NOMO-1 (cell line): ENCODE measurements around the gene JADE2.
A peak's percentile ranks its signal among the peaks of the same experiment; 100 is the strongest.

Experiments used
- DNase-seq, 2 experiments: peaks; one replicate each; lab custom pipeline; 2025; ENCODE audit not compliant: unreplicated experiment in 2 of 2; lab: John Stamatoyannopoulos, UW

The JADE2 gene

DNA sequence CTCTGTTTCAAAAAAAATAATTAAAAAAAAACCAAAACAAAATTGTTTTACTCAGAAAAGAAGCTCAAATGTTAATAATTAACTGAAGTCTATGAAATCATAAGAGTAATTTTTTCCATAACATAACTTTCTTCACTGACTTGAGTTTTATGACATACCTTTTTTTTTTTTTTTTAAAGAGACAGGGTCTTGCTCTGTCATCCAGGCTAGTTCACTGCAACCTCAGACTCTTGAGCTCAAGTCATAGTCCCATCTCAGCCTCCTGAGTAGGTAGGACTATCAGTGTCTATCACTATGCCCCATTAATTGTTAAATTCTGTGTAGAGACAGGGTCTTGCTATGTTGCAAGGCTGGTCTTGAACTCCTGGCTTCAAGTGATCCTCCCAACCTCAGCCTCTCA lies 85.3 kb downstream of the JADE2 start:
- no peak for DNase-seq

DNA sequence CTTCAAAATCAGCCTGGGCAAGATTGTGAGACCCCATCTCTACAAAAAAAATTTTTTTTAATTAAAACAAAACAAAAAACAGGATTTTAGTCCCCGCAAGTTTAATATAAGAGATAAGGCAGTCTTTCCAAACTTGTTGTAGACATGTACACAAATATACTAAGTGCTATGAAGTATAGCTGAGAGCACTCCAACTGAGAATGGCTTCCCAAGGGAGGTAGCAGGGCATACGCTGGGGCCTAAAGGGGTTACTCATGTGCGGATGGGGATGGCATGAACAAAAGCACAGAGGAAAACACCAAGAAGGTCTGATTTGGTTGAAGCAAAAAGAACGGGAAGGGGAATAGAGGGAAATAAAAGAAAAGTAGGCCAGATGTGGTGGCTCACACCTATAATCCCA lies 86.0 kb downstream of the JADE2 start:
- no peak for DNase-seq

DNA sequence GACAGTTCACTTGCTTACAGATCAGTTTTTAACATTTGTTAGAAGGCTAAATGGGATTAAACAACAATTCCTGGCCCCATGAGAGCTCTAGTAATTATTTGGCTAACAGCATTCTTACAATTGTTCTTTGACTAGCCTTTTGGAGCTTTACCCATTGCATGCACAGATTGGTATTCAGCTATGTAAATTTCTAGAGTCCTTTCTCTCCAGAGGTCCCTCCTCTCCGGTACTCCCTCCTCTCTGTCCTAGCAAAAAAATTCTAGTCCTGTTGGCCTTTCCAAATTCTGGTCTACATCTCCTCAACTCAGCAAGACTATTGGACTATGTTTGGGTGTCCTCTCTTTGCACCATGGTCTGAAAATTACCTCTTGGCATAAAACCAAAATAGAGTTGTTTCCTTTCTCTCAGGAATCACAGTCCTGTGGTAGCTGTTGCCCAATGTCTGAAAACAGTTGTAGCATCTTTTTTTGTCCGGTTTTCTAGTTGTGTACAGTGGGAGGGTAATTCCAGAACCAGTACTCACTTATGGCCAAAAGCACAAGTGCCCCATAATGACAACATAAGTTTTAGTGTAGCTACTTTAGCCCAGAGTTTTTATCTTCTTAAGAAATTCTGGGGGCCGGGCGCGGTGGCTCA lies 89.1 kb downstream of the JADE2 start:
- DNase-seq, result no peak

DNA sequence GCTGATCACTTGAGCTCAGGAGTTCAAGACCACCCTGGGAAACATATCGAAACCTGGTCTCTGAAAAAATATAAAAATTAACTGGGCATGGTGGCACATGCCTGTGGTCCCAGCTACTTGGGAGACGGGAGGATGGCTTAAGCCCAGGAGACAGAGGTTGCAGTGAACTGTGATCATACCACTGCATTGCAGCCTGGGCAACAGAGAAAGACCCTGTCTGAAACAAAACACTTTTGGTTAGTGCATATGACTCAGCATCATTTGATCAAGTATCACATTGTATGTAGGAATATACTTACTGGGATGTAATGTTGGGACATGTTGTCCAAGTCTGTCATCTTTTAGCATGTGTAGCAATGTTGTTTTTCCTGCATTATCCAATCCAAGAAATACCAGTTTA lies 95.2 kb downstream of the JADE2 start:
- no peak for DNase-seq

DNA sequence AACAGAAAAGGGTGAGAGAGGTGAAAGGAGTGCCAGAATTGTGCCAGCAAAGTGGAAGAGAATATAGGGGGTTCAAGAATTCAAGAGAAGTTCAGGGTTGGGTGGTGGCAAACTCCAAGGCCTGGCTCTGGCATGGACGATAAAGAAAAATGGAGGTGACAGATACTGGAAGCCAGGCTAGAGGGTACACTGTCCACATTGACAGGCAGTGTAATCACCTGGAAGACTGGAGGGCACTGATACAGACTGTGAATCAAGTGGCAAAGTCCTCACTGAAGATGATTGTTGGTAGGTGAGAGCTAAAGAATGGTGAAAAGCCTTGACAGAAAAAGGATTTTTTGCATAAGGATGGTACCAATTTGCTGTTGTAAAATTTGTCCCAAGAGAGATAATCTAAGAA lies 100.1 kb downstream of the JADE2 start:
- DNase-seq, result no peak

DNA sequence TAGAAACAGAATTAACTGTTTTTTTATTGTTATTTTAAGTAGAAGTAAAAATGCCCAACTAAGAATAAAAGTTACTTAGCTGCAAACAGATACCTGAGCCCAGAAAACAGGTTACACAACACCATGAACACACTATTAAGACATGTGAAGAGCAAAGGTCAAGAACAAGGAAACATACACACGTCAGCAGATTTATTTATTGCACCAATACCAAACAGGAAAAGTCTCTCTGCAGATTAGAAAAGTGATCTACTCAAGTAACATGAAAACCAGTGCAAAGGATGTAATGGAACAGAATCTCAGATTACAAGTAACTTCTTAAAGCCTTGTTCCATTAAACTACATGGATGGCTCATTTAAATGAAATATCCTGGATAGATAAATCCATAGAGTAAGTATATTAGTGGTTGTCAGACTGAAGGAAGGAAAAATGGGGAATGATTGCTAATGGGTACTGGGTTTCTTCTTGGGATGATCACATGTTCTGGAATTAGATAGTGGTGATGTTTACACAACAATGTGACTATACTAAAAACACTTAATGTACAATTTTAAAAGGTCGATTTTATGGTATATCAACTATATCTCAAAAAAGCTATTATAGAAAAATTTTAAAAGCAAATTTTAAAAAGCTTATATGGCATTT lies 101.0 kb downstream of the JADE2 start:
- peak; percentile 4 to 38 for DNase-seq
